Measurements from ENCODE around the gene CASZ1.

DNA sequence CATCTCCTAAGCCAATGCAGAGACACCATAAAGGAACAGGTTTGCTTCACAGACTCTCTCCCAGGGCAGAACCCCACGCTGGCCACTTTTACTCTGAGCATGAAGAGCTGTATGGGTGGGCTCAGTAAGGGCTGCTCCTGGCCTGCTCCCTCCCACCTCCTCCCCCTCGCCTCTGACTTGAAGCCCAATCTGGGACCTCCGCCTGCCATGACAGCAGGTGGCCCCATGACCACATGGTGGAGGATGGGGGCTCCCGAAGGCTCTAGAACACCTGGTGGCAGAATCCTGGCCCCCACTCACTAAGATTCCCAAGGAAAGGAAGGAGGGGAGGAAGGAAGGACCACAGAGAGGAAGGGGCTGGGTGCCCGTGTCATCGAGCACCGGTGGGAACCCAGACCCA is 23.7 kb downstream of the CASZ1 start:
- TF ChIP-seq, protein P1, sequence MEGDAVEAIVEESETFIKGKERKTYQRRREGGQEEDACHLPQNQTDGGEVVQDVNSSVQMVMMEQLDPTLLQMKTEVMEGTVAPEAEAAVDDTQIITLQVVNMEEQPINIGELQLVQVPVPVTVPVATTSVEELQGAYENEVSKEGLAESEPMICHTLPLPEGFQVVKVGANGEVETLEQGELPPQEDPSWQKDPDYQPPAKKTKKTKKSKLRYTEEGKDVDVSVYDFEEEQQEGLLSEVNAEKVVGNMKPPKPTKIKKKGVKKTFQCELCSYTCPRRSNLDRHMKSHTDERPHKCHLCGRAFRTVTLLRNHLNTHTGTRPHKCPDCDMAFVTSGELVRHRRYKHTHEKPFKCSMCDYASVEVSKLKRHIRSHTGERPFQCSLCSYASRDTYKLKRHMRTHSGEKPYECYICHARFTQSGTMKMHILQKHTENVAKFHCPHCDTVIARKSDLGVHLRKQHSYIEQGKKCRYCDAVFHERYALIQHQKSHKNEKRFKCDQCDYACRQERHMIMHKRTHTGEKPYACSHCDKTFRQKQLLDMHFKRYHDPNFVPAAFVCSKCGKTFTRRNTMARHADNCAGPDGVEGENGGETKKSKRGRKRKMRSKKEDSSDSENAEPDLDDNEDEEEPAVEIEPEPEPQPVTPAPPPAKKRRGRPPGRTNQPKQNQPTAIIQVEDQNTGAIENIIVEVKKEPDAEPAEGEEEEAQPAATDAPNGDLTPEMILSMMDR (IDR thresholded peaks at IDR 0.05) = no peak
- TF ChIP-seq POLR2A (IDR thresholded peaks at IDR 0.05) = no peak

Measured in adrenal gland (tissue), 5 donors.